DMS 273 (cell line): ENCODE results near the gene PRDM5.
"Not testable (repeated sequence)": the region's sequence is repeated elsewhere in the genome, so short reads cannot be mapped to it uniquely, and the experiment has no call there.

Experiments used
- DNase-seq: peaks from one replicate; lab custom pipeline; 2025; ENCODE audit not compliant: unreplicated experiment; lab: John Stamatoyannopoulos, UW

Gene PRDM5

DNA sequence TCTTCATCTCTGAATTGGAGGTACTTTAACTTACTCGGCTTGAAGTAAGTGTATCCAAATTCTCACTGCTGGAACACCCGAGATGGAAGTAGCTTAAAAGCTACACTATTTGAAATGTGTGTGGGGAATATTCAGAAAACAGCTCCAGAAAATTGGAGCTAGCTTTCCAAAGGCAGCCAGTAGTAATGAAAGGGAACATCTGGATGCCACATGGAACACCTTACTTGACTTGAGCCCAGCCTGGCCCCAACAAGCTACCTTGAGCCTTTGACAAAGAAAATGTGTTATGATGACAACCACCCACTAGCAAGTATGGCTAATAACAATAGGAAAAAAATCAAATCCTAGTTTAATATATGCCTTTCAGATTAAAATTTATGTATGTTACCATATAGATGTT, 161.5 kb downstream of the PRDM5 start:
- DNase-seq, result no peak

DNA sequence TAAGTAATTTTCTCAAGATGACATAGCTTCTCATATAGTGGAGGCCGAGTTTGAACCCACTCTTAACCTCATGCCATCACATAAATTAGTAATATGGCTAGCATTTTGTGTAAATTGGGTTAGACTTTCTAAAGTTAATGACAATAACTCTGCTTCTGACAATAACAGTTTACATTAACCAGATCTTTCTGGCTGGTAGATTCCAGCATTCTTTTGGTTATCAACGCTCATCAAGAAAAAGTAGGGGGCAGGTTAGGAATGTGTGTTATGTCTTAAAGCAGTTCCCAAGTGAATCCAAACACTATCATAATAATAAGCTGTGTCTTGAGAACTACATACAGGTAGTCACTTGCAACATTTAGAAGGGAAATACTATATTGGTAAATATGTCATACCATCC, 162.5 kb downstream of the PRDM5 start:
- no peak for DNase-seq

DNA sequence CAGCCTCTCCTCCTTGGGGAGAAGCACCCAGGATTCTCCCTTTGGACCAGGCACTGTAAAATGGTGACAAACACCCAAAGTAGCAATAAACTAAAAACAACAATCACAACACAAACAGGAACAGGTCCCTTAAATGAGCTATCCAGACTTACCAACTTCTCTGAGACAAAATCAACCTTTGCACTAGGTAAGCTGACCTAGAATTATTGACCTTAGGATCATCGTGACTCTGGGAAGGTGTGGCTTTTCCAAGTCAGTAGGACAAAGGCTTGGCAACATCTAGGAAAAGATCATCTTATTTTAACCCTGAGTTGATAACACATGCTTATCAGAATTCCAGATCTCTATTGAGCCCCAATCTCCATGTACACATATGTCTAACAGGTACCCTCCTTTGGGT, 166.7 kb downstream of the PRDM5 start:
- no peak for DNase-seq

DNA sequence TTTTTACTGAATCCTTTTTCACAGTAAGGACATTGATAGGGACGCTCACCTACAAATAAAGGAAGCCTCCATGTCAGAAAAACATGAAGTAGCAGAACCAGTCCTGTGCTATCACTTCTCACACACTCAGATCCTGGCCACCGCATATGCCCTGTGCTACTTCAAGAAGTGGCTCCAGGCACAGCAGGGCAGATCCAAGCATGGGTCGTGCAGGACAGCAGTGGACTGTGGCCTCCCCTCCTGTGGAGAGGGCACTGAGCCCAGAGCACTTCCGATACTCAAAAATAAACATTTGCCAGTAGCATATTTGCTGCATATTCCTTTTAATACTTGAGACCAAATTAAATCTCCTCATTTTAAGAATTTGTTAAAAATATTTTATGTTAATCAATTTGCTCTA, 167.9 kb downstream of the PRDM5 start:
- no peak for DNase-seq

DNA sequence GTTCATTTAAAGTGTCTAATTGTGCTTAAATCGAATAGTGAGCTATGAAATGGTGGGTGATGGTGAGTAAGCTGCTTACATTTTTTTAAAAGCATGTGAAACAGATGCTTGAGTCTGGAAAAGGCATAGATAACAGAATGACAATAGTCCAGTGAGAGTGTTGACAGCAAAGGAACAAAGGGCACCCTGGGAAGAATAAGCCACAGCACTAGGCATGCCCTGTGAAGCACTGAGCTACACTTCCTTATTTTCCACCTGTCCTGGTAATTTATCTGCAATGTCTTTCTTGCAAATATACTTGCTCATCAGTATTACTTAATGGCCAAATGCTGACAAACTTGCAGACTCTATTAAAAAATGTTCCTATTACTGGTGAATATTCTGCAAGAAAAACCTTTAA, 168.7 kb downstream of the PRDM5 start:
- DNase-seq, result no peak

DNA sequence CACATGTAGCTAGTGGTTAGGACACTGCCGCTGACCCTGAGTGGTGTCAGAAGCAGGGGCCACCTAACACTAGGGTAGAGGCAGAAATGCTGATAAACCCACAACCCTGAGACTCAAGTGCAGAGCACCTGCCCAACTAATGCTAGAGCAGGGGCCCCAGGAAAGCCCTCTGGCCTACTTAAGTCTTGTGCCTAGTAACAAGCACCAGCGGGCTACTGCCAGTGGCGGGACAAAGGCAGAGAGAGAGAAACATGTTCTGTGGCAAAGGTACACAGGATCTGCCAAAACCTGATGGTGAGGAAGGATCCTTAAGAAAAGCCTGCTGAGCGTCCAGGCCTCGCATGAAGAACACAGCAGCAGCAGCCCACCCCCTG, 172.4 kb downstream of the PRDM5 start:
- DNase-seq, result no peak

DNA sequence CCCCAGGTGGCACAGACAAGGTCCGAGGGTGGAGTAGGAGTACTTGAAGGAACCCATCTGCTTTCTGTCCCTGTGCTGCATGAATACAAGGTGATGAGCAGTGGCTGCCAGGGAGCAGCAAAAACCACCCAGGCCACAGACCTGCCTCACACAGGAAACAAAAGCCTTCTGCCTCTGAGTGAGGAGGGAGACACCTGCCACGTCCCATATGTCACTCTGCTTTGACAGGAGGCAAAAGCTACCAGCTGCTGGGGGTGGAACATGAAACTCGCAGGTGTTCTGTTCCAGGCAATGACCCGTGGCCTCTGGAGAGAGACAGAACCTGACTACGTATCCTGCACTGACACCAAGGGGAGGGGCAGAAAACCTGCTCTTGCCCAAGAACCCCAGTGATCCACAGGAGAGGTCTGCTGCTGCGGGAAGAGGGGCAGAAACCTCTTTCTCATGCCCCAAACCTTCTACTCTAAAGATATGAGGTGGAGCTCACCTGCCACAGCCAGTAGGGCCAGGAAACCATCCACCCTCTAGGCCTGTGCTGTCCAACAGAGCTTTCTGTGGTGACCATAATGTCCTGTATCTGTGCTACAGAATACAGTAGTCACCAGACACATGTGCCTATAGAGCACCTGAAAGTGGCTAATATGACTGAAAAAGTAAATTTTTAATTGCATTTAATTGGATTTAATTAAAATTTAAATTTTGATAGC, 172.9 kb downstream of the PRDM5 start:
- peak; percentile 61 for DNase-seq

DNA sequence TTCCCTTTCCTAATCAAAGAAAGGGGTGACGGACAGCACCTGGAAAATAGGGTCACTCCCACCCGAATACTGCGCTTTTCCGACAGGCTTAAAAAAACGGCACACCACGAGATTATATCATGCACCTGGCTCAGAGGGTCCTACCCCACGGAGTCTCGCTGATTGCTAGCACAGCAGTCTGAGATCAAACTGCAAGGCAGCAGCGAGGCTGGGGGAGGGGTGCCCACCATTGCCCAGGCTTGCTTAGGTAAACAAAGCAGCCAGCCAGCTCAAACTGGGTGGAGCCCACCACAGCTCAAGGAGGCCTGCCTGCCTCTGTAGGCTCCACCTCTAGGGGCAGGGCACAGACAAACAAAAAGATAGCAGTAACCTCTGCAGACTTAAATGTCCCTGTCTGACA, 180.9 kb downstream of the PRDM5 start:
- not testable (repeated sequence) for DNase-seq

DNA sequence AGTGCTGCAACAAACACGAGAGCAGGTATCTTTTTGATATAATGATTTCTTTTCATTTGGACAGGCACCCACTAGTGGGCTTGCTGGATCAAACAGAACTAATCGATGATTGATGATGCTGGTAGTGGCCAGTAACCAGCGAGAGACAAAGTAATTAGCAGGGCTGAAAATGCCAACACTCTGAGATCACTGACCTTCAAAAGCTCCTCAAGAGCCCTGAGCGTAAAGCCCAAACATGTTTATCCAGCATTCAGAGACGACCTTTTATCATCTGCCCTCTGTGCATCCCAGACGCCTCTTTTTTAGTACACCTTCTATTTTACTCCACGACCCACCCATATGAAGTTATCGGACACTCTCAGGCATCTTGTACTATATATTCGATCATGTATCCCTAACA, 186.2 kb downstream of the PRDM5 start:
- DNase-seq, result no peak

DNA sequence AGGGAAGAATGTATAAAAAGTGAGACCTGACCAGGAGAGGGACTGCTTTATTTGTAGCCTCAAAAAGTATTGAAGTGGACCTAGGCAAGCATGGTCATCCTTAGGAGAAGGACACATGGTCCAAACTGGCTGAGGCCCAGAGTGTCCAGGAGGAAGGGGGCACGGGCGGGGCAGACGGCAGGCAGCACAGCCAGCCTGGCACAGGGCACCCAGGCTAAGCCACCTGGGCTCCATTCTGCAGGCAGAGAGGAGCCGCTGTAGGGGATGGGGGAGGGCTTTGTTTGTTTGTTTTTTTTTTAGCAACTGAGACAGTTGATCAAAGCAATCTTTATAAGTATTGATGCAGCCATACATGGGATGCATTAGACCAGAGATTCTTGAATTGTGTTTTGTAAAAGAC, 188.6 kb downstream of the PRDM5 start:
- no peak for DNase-seq

DNA sequence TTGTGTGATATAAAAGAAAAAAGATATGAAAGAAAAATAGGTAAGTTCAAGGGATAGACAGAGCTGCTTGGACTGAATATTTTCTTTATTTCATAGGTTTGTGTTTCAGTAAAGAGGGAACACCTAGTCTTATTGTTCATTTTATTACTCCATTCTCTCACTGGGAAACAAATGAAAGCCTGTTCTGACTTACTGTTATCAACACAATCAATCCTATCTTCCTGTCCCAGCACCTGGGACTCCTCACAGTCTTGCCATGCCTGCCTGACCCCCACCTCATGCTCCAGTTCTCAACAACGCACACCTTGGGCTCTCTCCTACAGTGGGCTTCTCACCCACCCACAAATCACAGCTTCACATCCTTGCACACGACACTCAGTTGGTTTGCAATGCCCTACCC, 189.5 kb downstream of the PRDM5 start:
- DNase-seq, result no peak

DNA sequence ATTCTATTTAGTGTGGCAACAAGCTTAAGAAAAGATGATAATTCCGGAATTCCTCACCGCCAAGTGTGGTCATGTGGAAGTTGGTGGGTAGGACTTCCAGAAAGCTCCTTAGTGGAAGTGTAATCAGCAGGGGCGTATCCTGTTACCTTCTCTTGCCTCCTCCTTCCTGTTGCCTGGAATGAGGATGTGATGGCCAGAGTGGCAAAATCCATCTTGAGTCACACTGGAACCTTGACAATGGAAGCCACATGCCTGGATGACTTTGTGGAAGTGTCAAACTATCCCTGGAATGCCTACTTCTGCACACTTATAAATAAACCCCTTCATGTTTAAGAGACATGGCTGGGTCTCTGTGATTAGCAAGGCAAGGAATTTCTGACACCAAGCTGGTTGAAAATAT, 191.0 kb downstream of the PRDM5 start:
- DNase-seq, result no peak

DNA sequence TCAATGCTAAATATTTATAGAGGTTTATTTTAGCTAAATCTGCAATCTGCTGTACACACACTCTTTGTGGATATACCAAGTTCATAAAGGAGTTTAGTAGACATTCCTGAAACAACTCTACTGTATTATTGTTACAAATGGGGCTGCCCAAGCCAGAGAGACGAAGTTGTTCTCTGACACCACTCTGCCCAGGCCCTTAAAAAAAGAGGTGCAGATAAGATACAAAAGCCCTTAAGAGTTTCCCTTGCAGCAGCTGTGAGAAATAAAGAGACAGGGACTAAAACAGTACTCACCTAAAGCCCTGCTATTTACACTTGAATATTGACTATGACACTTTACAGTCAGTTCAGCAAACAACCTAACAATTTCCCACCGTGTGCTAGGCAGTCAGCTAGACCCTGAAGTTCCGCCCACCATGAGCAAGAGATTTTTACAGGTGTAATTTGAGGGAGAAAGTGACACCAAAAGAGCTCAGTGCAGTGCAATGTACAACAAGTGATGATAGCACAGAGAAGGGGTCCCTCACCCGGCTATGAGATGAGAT, 191.7 kb downstream of the PRDM5 start:
- DNase-seq, result no peak

DNA sequence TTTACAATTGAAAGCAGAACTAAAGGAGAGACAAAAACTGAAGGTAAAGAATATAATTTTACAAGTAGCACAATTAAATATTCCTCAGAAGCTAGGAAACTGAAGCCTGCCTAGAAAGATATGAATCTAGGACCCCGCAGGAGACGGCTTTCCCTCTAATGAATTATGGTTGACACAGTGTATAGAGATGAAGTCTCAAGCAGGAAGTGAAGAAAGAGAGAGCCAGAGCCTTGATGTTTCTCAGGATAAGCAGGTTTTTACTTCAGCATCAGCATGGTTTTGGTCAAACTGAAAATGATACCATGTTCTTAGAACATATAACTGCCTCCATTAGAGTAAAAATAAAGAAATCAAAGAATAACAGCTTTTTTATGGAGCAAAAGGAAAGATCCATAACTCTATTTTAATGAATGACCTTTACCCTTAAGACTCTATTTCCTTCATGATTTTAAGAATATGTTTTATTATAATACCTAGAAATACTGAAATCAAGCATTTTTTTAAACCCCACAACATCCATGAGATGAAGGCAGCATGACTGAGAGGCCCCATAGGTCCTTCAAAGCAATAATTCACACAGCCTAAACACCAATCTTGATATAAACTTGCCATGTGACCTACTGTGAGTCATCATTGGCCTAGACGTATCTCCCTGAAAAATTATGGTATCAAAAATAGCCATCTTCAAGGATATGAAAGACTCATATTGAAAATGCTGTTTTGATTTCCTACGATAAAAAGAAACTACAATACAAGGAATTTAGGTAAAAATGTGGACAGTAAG, 193.4 kb downstream of the PRDM5 start:
- DNase-seq, result no peak

DNA sequence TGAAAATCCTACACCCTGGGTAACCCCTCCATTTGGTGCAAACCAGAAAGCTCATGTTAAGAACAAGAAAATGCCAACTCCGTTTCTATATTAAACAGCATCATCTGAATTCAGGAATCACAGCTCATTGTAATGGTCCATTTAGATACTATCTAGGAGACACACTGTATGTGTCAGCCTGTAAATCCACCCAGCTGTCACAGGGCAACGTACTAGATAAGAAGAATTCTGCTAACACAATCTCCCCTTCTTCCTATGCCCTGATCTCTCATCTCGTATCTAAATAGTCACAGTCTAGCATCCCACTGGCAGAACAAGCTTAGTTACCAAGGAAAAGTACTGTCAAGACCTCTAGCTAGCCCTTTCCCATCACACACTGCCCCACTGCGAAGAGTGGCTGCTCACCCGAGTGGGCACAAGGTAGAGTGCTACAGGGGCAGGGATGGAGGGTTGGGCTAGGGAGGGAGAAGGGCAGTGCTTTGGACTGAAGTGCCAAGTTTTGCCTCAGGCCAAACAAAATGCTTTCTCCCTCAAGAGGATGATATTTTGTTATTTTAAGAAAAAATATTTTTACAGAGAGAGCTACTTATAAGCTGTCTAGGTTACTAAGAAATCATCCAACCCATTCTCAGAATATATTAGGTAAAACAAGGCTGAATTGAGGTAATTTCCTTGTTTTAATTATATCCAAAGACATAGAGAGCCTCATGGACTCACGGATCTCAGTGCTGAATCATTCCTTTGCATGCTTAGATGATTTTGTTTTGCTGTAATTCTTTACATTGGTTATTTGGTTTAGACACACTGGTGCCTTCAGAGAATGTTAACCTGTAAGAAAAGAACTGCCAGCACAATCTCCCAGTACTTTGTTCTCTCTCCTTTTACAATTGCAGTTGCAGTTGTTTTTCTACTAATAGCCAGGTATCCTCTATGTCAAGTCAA, 196.6 kb downstream of the PRDM5 start:
- no peak for DNase-seq

DNA sequence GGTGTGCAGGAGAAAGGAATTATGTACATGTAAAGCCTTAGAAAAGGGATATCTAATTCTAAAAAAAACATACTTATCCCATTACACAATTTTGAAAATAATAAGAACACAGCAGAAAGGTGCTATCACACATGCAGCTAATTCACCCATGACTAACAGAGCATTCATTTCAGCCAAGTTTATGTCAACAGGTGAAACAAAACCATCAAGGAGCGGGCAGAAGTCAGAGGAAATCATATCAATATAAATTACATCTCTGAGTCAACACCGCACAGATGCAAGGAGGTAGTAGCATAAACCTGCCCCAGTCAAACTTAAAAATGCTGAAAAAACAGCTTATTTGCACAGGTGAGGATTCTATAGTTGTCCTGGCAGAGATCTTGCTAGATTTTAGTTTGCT, 197.9 kb downstream of the PRDM5 start:
- no peak for DNase-seq

DNA sequence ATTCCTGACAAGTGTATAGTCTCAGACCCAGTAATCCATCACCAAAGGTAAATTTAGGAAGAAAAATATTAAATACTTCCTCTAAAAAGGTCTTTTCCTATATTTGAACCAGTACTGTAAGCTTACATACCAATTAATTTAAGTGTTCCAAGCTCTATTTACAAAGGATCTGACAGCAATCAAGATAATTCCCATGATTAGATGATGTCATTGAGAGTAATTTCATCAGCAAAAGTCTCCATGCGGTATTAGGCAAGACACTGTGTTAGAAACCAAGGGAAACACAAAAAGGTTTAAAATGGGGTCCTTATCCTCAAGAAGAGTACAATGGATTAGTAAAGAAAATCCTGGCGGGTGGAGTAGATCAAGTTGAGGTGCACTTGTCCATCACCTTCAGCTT, 198.5 kb downstream of the PRDM5 start:
- DNase-seq, result no peak

DNA sequence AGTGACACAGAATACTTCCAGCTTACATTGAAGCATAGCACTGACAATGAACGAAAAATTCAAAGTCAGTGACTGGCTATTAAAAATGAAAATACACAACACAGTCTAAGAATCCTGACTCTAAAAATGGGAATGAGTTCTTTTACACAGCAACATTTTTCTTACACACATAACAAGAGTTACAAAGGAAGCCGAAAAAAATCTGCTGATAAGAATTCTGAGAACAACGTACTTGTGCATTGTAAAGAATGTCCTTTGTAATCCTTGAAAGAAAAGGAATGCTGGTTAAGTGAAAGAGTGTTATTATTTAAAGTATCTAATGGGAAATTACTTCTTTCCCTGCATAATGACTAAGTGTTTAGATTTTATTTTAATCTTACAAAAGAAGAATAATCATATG, 199.4 kb downstream of the PRDM5 start:
- no peak for DNase-seq

DNA sequence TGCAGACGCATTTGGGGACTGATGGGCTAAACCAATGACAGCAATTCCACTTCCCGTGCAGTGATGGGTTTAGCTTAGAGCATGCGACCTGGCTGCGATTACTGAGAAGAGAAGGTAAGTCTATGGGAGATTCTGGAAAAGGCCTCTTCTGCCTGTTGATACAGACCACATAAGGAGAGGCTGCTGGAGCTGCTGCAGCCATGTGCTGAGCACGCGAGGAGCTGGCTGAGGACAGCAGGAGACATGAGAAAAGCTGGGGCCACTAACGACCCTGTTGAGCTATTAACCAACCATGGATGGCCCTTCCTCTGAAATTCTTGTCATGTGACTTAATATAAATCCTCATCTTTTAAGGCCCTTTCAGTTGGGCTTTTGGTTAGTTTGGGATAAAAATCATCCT, 199.9 kb downstream of the PRDM5 start:
- DNase-seq, result no peak

DNA sequence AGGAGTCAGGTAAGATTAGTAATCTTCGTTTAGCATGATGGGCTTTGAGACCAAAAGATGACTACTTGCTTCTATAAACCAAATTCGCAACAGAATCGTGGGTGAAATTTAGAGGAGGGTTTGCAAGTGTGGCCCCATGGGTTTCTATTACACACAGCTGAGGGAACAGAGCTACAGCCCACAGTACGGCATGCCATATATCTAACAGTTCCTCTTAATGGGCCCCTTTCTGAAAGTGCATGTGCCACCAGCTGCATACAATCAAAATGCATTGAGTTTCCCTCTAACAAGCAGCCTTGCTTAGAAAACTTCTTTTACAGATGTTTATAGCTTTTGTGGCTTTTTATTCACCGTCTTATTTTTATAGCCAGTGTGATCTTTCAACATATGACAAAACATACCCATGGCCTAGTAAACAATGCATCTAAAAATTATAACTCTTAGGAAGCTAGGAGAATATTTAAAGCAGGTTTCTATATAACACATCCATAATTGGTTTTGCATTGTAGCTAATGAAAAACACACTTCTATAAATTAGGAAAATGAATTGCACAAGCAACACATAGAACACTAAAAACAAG, 202.1 kb downstream of the PRDM5 start:
- no peak for DNase-seq

DNA sequence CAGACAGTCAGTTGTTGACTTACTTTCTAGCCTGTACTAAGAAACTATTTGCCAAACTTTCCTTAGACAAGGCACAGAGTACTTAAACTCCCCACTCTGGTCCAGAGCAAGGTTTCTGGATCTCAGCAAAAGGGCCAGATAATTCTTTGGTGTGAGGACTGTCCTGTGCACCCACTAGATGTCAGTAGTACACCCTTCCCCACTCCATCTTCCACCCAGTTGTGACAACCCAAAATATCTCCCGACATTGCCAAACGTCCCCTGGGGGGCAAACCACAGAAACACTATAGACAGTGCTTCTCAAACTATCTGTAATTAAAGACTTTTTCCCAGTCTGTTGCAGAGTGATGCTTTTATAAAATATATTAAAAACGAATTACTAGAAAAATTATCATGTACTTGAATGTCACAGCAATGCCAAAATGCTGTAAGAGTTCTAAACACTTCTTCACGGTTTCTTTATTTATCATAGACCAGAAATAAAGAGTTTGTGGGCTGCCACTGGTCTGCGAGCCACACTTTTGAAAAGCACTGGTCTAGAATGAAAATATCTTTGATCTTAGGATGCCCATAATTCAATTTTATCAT, 203.5 kb downstream of the PRDM5 start:
- peak; percentile 48 for DNase-seq
